GM19468 (cell line): ENCODE results near the gene FHIT.

ENCODE experiments used
- ATAC-seq: cut with Tn5 transposase; IDR thresholded peaks from one replicate; pipeline ENCODE4 v1.9.1; 2021; ENCODE audit warnings: mild to moderate bottlenecking, moderate library complexity, moderate number of reproducible peaks; ENCODE audit not compliant: unreplicated experiment; ENCODE audit errors: extremely low read depth

Gene FHIT

GRCh38 chr3:60609446-60609845 is 641.8 kb downstream of the FHIT start:
- no peak for ATAC-seq

- ATAC-seq = no peak
Observed at GRCh38 chr3:60603860-60604259, 647.4 kb downstream of the FHIT start.

- ATAC-seq = no peak
Observed at GRCh38 chr3:60600848-60601247, 650.4 kb downstream of the FHIT start.

GRCh38 chr3:60599586-60599985 is 651.7 kb downstream of the FHIT start:
- ATAC-seq = no peak

- ATAC-seq = no peak
Observed at GRCh38 chr3:60598671-60599070, 652.6 kb downstream of the FHIT start.

GRCh38 chr3:60594025-60594424 is 657.2 kb downstream of the FHIT start:
- no peak for ATAC-seq

- no peak for ATAC-seq
Observed at GRCh38 chr3:60591267-60591666, 660.0 kb downstream of the FHIT start.

- no peak for ATAC-seq
Observed at GRCh38 chr3:60588806-60589205, 662.4 kb downstream of the FHIT start.

- no peak for ATAC-seq
Observed at GRCh38 chr3:60585918-60586317, 665.3 kb downstream of the FHIT start.

GRCh38 chr3:60584250-60584649 is 667.0 kb downstream of the FHIT start:
- no peak for ATAC-seq

- no peak for ATAC-seq
Observed at GRCh38 chr3:60582288-60582687, 669.0 kb downstream of the FHIT start.

GRCh38 chr3:60580809-60581208 is 670.4 kb downstream of the FHIT start:
- no peak for ATAC-seq

GRCh38 chr3:60579734-60580133 is 671.5 kb downstream of the FHIT start:
- no peak for ATAC-seq

- no peak for ATAC-seq
Observed at GRCh38 chr3:60578936-60579335, 672.3 kb downstream of the FHIT start.

GRCh38 chr3:60577601-60578000 is 673.7 kb downstream of the FHIT start:
- ATAC-seq = no peak

GRCh38 chr3:60575718-60576272 is 675.5 kb downstream of the FHIT start:
- no peak for ATAC-seq

GRCh38 chr3:60574046-60574769 is 677.0 kb downstream of the FHIT start:
- ATAC-seq = no peak

- no peak for ATAC-seq
Observed at GRCh38 chr3:60573494-60573893, 677.8 kb downstream of the FHIT start.

- no peak for ATAC-seq
Observed at GRCh38 chr3:60571511-60571910, 679.7 kb downstream of the FHIT start.

GRCh38 chr3:60557122-60557521 is 694.1 kb downstream of the FHIT start:
- ATAC-seq = no peak

GRCh38 chr3:60555686-60556354 is 695.4 kb downstream of the FHIT start:
- ATAC-seq = peak; percentile 89

GRCh38 chr3:60553144-60553543 is 698.1 kb downstream of the FHIT start:
- ATAC-seq = no peak
